COLO668 (cell line): ENCODE results near the gene GJA8.
"Not testable (repeated sequence)": the region's sequence is repeated elsewhere in the genome, so short reads cannot be mapped to it uniquely, and the experiment has no call there.

Source experiments
- DNase-seq: peaks from one replicate; lab custom pipeline; 2025; ENCODE audit not compliant: unreplicated experiment; lab: John Stamatoyannopoulos, UW

Gene GJA8

GRCh38 chr1:147902253-147902845, at the start of gene GJA8:
Gene GJA8 (plus strand): TSS chr1:147902795. CDS start chr1:147907956, 5,161 bp downstream.
- DNase-seq: no peak

GRCh38 chr1:147853391-147853790, 49.2 kb upstream of the GJA8 start:
- no peak for DNase-seq

- DNase-seq: not testable (repeated sequence)
These were observed 47.6 kb upstream of the GJA8 start for GRCh38 chr1:147854989-147855388.

GRCh38 chr1:147855996-147856395, 46.6 kb upstream of the GJA8 start:
- DNase-seq: not testable (repeated sequence)

- DNase-seq: not testable (repeated sequence)
These were observed 35.4 kb upstream of the GJA8 start for GRCh38 chr1:147867204-147867603.

GRCh38 chr1:147878022-147878421, 24.6 kb upstream of the GJA8 start:
- DNase-seq: no peak

GRCh38 chr1:147879911-147880310, 22.7 kb upstream of the GJA8 start:
- DNase-seq: no peak

GRCh38 chr1:147882535-147882934, 20.1 kb upstream of the GJA8 start:
- DNase-seq: no peak

GRCh38 chr1:147890177-147890790, 12.3 kb upstream of the GJA8 start:
- peak; percentile 85 for DNase-seq

- no peak for DNase-seq
These were observed 11.5 kb upstream of the GJA8 start for GRCh38 chr1:147891088-147891487.

- peak; percentile 11 for DNase-seq
These were observed 10.4 kb upstream of the GJA8 start for GRCh38 chr1:147892216-147892615.

GRCh38 chr1:147892731-147893214, 9.8 kb upstream of the GJA8 start:
- DNase-seq: peak; percentile 41

GRCh38 chr1:147895123-147895522, 7.5 kb upstream of the GJA8 start:
- no peak for DNase-seq

- DNase-seq: no peak
These were observed 5.4 kb upstream of the GJA8 start for GRCh38 chr1:147897029-147897752.

- no peak for DNase-seq
These were observed 4.8 kb upstream of the GJA8 start for GRCh38 chr1:147897789-147898188.

GRCh38 chr1:147904726-147905125, 2.1 kb downstream of the GJA8 start:
- no peak for DNase-seq

GRCh38 chr1:147907786-147908509, 5.4 kb downstream of the GJA8 start:
- DNase-seq: no peak

- DNase-seq: no peak
These were observed 10.0 kb downstream of the GJA8 start for GRCh38 chr1:147912553-147912952.

- DNase-seq: no peak
These were observed 10.9 kb downstream of the GJA8 start for GRCh38 chr1:147913362-147913942.

GRCh38 chr1:147919896-147920295, 17.3 kb downstream of the GJA8 start:
- no peak for DNase-seq

- DNase-seq: no peak
These were observed 22.2 kb downstream of the GJA8 start for GRCh38 chr1:147924813-147925212.
